OCI-LY7 (cell line): ENCODE results near the gene STUM.

ENCODE experiments used
- CTCF ChIP-seq: fragments of 200-600 bp; sonication (generic); conservative IDR thresholded peaks from 2 replicates; pipeline ENCODE4 v1.5.1; 2014; ENCODE audit warnings: mild to moderate bottlenecking, antibody characterized with exemption, low read length, moderate library complexity, mixed read lengths
- EZH2phosphoT487 ChIP-seq: fragments of 200-600 bp; sonication (generic); IDR thresholded peaks from 2 replicates; pipeline ENCODE4 v1.6.1; 2018; ENCODE audit warnings: low read depth, borderline replicate concordance, mild to moderate bottlenecking, mixed run types, antibody characterized with exemption, low read length, moderate library complexity, mixed read lengths

- TF ChIP-seq EZH2phosphoT487: no peak
- TF ChIP-seq CTCF: no peak
Observed at GRCh38 chr1:226548256-226549093, at the start of gene STUM.
